C4-2B (cell line): ENCODE results near the gene ASPDH.

Source experiments
- H3K27ac ChIP-seq: fragments of 450-650 bp; 2 replicates; pipeline ENCODE4 v1.5.1; 2017
- CTCF ChIP-seq: fragments of 450-650 bp; conservative IDR thresholded peaks from 2 replicates; pipeline ENCODE4 v1.5.1; 2017; ENCODE audit warnings: mild to moderate bottlenecking
- ZFX ChIP-seq: fragments of 450-650 bp; IDR thresholded peaks from 2 replicates; pipeline ENCODE4 v1.6.1; 2017

Gene ASPDH

GRCh38 chr19:50556282-50557008 is 42.7 kb upstream of the ASPDH start:
- TF ChIP-seq CTCF (peak; percentile 98), ZFX (no peak)
- no peak overlapping the region for H3K27ac ChIP-seq

- TF ChIP-seq ZFX (no peak), CTCF (no peak)
- H3K27ac ChIP-seq = no peak overlapping the region
These were observed 42.0 kb upstream of the ASPDH start for GRCh38 chr19:50555450-50556281.

GRCh38 chr19:50555033-50555432 is 41.3 kb upstream of the ASPDH start:
- H3K27ac ChIP-seq = no peak overlapping the region
- TF ChIP-seq CTCF = no peak
- no peak for TF ChIP-seq ZFX

GRCh38 chr19:50554212-50554611 is 40.5 kb upstream of the ASPDH start:
- TF ChIP-seq ZFX (no peak), CTCF (no peak)
- no peak overlapping the region for H3K27ac ChIP-seq

- no peak overlapping the region for H3K27ac ChIP-seq
- TF ChIP-seq ZFX (no peak), CTCF (no peak)
These were observed 39.5 kb upstream of the ASPDH start for GRCh38 chr19:50553134-50553703.

- no peak for TF ChIP-seq ZFX
- no peak for TF ChIP-seq CTCF
- H3K27ac ChIP-seq = no peak overlapping the region
These were observed 38.8 kb upstream of the ASPDH start for GRCh38 chr19:50552540-50552939.

GRCh38 chr19:50551715-50552187 is 38.0 kb upstream of the ASPDH start:
- TF ChIP-seq CTCF = no peak
- TF ChIP-seq ZFX = no peak
- H3K27ac ChIP-seq = no peak overlapping the region
